Thyroid gland (tissue), 4 donors: ENCODE data around the gene TAS2R20.

Experiments
- POLR2A ChIP-seq, 2 donors: fragments of 450-650 bp; IDR thresholded peaks; one replicate each; pipeline ENCODE4 v1.6.1; 2017; ENCODE audit warnings: antibody characterized with exemption in 2 of 2, mild to moderate bottlenecking in 2 of 2, moderate library complexity in 1 of 2
- TF ChIP-seq, protein P1 (sequence below), 6 experiments: fragments of 200-600 bp in 3 of 6; fragments of 450-650 bp in 3 of 6; sonication (generic) in 3 of 6; IDR thresholded peaks; one replicate each; pipeline ENCODE4 v1.5.1; 2016 to 2019; ENCODE audit warnings: antibody characterized with exemption in 6 of 6, mild to moderate bottlenecking in 2 of 6, inconsistent platforms in 1 of 6, moderate library complexity in 1 of 6

DNA sequence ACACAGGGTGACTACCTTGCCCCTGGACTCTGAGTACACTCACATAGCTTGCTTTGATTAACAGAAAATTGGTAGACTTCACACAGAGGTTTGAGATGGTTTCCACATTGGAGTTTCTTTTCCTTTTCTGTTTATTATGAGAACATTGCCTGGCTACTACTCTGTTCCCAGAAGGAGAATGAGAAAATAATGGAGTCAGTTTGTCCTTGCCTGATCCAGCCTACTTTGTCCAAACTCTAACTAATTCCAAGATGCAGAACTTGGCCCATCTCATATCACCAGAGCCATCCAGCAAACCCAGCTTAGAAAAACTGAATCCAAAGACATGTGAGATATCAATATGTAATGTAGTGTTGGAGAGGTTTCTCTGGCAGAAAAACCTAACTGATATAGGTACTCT, 31.8 kb downstream of the TAS2R20 start:
- TF ChIP-seq, protein P1, sequence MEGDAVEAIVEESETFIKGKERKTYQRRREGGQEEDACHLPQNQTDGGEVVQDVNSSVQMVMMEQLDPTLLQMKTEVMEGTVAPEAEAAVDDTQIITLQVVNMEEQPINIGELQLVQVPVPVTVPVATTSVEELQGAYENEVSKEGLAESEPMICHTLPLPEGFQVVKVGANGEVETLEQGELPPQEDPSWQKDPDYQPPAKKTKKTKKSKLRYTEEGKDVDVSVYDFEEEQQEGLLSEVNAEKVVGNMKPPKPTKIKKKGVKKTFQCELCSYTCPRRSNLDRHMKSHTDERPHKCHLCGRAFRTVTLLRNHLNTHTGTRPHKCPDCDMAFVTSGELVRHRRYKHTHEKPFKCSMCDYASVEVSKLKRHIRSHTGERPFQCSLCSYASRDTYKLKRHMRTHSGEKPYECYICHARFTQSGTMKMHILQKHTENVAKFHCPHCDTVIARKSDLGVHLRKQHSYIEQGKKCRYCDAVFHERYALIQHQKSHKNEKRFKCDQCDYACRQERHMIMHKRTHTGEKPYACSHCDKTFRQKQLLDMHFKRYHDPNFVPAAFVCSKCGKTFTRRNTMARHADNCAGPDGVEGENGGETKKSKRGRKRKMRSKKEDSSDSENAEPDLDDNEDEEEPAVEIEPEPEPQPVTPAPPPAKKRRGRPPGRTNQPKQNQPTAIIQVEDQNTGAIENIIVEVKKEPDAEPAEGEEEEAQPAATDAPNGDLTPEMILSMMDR (IDR thresholded peaks at IDR 0.05): no peak
- no peak for TF ChIP-seq POLR2A (IDR thresholded peaks at IDR 0.05)
